ENCODE measurements around the gene GATA2.

DNA sequence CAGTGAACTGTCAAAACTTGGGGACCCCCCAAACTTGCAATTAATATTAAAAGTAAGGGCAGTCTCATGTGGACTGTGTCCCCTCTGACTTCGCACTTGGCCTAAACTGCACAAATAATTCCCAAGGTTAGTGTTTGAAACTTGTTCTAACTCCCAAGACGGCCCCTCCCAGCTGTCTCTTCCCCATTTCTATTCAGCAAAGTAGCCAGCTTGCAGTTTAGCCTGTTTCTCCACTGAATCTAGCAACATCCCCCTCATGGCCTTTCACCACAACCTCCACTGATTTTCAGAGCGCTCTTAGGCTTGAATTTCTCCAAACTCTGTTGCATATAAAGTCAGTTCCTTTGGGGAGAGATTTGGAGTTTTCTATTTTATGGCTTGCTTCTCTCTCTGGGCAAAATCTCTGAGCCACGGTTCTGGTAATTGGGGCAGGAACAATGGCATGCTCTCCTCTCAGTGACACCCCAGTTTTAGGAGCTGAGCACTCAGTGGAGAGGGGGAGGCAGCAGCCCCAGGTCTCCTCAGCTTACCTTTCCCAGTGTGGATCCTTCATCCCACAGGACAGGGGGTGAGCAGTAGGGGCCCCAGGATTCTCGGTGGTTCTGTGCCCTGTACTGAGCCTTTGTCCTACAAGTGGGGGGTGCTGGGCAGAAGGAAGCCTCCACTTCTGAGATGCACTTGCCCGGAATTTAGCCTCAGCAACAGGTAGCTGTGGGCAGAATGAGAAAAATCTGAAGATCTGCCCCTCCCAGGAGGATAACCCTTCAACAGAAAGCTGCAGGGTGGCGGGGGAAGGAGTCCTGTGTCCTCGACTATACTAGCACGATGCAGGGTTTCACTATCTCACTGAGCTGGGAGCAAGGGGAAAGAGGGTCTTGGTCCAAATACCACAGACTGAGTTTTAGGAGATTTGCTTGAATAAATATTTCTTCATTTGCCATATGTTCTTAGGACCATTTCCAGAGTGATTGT, 39.3 kb upstream of the GATA2 start:
- TF ChIP-seq POLR2A (IDR thresholded peaks at IDR 0.05) (no peak), CTCF (IDR thresholded peaks at IDR 0.05) (no peak)

All from tibial nerve (tissue), 3 donors.